HG03064 (cell line): Measurements from ENCODE around the gene SELPLG.
A peak's percentile ranks its signal among the peaks of the same experiment; 100 is the strongest.
"Not testable (repeated sequence)": the region's sequence is repeated elsewhere in the genome, so short reads cannot be mapped to it uniquely, and the experiment has no call there.

Experiments used
- ATAC-seq: cut with Tn5 transposase; IDR thresholded peaks from one replicate; pipeline ENCODE4 v1.9.1; 2021; ENCODE audit warnings: low read depth; ENCODE audit not compliant: unreplicated experiment

The SELPLG gene, protein sequence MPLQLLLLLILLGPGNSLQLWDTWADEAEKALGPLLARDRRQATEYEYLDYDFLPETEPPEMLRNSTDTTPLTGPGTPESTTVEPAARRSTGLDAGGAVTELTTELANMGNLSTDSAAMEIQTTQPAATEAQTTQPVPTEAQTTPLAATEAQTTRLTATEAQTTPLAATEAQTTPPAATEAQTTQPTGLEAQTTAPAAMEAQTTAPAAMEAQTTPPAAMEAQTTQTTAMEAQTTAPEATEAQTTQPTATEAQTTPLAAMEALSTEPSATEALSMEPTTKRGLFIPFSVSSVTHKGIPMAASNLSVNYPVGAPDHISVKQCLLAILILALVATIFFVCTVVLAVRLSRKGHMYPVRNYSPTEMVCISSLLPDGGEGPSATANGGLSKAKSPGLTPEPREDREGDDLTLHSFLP

DNA sequence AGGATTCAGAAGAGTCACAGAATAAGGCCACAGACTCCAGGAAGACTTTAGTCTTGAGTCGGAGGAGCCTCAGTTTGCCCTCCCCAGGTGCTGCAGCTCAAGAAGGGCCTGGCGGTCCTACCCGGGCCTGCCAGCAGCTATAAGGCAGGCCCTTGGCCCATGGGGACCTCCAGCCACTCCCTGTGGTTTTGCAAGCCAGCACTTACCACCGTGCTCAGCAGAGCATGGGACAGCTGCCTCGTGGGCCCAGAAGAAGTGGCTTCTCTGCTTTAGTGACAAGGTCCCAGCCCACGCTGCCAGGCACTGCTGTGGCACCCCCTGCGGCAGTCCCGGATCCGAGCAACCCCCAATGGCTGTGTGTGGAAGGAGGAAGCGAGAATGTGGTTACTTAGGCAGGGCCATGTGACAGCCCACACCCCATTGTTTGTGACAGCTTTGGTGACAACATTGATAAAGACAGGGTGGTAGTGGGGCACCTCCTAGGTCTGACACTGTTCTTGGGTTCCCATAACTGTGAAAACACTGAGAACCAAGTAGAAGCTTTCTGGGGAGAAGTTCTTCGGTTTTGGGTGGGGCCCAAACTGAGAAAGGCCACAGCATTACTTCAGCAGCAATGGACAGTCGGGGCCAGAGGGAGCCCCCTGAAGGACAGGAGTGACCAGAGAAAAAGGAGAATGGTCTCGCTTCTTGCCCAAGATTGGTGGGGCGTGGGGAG is at the start of gene SELPLG:
Gene SELPLG, minus strand, starts transcription at position 361 of the 715 bp plus-strand sequence. CDS start 9,587 bp downstream, outside the sequence.
- ATAC-seq, result peak; percentile 41

DNA sequence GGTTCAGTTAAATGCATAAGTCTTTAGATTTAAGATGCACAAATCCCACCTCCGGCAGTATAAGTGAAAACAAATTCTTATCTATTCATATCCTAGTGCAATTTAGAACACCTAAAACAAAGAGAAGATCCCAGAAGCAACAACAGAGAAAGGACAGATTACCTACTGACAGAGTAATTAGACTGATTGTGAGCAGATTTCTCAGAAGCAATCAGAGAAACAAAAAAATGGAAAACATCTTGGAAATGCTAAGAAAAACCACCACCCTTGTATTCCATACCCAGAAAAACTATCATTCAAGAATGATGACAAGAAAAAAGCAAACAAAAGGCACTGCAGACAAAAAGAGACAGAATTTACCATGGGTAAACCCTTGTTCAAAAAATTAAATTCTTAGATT is 47.6 kb upstream of the SELPLG start:
- no peak for ATAC-seq

DNA sequence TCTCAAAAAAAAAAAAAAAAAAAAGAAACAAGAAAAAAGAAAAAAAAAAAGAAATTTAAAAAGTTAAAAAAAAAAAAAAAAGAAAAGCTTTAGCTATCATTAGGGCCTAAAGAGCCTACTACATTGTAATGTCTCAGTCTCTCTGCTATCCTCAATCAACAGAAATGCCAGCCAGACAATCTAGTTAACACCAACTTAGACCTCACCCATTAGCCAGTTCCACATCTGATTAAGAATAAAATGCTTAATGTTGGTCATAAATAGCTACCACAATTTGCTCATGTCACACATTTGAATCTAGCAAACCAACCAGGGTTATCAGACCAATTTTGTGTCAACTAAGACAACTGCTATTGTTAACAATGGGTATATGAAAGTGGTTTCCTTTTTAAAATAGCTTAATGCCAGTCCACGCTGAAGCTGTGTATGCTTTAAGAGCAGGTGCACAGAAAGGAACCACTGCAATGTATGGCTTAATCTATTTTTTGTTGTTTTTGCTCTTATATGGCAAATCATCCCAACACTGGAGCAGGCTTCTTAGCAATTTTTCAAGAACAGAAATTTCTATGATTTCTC is 45.5 kb upstream of the SELPLG start:
- no peak for ATAC-seq

DNA sequence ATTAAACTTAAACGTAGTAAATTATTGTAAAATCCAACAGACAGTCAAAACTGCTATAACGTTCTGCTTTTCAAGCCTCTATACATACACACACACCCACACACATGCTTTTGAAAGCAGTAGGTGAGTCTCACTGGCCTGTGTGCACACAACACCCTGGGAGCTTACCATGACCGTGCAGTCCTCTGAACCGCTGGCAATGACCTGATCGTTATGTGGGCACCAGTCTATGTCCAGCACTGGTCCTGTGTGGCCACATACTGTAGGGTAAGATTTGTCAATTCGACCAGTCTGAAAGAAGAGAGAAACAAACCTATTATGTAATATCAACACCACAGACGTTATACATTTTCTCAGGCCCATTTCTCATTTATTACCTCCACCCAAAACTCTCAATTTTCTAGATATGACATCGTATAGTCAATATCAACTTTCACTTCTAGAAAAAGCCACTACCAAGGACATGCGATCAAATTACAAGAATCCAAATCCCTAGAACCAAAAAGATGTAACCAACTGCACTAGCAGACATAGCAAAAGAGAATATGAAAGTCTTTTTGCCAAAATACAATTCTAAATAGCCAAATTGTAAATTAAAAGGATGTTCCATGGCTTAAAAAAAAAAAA is 44.5 kb upstream of the SELPLG start:
- no peak for ATAC-seq

DNA sequence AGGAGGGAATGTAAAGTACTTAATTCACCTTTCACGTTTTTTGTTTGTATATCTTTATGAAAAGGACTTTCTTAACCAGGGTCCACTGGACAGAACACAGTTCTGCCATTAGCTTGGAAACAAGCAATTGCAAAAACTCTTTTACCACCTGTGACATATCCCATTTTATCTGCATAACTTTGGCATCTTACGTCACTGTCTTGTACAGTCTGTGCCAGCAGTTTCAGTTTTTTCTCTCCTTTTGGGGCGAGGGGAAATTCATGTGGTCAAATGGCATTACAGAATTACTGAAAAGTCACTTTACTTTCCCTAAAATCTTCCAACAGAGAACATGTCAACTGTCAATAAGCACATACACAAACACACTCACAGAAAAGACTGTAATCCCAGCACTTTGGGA is 43.7 kb upstream of the SELPLG start:
- no peak for ATAC-seq

DNA sequence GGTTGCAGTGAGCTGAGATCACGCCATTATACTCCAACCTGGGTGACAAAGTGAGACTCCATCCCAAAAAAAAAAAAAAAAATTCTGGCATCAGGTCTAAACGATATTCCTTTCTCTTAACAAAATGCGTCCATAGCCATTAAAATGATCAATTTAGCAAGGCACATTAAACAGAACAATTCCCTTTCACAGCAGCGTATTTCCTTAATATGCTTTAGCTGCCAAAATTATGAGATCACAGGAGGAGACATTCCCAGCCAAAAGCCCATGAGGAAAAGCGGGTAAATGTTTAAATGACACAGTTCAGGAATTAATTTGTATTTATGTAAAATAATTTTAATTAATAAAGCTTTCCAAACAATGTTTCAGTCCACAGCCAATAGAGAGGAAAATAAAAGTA is 43.0 kb upstream of the SELPLG start:
- ATAC-seq, result no peak

DNA sequence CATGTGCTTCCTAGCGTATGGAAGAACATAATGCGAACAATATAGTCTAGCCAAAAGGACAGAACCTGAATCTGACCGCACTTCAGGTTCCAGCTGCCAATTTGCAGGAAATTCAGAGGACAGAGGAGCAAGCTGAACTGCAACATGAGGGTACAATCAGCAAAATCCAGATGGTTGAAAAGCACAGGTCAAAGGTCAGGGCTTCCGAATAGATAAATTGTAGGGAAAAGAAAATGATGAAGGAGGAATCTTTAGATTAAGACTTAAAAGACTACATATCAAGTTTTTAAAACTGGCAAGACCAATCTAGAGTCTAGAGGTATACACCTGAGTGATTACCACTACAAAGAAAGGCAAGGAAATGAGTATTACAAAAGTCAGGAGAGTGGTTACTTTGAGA is 42.1 kb upstream of the SELPLG start:
- no peak for ATAC-seq

DNA sequence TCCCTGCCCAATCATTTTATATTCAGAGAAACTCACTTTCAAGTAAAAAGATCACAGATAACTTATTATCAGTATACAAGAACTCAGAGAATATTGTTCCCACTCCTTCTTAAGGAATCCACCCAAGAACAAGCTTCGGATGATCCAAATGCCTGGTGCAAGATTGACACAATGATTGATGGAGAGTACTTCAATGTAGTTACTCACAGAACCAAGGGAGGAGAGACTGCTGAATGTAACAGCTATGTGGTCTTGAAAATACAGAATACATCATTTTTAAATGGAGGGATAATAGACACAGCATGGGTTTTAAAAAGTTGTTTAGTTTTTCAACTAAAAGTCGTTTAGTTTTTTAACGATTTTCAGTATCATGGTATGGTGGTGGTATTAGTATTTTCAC is 38.4 kb upstream of the SELPLG start:
- ATAC-seq, result no peak

DNA sequence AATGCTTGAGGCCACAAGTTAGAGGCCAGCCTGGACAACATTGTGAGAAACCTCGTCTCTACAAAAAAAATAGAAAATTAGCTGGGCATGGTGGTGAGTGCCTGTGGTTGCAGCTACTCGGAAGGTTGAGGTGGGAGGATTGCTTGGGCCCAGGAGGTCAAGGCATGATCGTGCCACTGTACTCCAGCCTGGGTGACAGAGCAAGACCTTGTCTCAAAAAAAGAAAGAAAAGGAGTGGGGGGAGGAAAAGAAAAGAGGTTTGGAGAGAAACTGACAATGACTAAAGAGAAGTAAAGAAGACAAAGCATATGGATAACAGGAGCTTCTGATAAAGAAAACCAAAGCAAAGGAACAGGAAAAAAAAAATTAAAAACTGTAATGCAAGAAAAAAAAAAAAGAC is 37.4 kb upstream of the SELPLG start:
- no peak for ATAC-seq

DNA sequence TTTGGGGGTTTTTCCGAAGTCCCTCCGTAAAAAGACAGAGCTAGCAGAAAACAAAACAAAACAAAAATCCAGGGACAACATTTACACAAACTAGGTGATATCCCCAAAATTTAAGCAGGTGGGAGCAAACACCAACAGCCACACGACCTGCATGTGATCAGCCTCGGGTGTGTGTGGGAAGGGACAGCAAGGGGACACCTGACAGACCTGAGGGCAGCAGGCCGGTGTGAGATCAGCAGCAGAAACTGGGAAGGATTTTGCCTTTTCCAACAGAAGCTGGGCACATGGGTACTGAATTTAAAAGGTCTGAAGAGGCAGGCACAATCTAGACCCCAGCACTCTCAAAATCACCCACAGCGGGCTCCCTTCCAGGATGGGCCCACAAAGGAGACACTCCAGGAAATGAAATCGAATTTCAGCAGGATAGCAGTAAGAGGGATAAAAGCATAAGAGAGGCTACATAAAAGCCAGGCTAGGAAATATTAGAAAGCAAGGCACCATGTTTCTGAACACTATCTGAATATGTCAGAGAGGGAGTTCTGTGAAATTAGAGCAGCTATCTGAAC is 36.5 kb upstream of the SELPLG start:
- ATAC-seq, result no peak

DNA sequence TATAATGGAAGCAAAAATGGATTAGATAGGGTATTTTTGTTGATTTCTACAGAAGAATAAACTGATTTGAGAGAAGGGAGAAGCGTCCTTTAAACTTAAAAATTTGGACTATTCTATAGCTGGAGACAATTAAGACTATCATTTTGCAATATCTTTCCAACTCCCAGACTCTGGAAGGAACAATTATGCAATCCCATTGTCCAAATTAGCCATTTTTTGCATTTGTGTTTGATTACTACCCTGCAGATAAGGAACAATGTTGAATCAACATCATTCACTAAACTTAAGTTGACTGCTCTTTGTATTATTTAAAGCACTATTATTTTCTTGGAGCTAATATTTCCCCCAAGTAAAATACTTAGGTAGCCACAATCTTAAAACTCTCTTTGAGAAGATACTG is 34.8 kb upstream of the SELPLG start:
- ATAC-seq, result no peak

DNA sequence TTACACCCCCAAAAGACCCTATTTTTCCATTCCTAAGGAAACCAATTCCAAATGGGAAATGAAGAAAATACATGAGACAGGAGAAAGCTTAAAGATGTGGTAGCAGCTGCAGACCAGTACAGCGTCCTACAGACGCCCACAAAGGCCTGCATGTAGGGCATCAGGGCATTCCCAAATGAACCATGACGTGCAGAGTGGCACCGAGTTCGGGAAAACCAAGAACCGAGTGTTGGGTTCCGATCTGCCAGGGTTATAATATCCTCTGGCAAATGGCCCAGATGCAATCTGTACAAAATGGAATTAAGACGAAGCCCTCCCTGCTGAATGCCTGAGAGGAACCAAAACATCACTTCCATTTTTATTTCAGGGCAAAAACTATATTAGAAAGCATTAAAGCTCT is 34.4 kb upstream of the SELPLG start:
- no peak for ATAC-seq

DNA sequence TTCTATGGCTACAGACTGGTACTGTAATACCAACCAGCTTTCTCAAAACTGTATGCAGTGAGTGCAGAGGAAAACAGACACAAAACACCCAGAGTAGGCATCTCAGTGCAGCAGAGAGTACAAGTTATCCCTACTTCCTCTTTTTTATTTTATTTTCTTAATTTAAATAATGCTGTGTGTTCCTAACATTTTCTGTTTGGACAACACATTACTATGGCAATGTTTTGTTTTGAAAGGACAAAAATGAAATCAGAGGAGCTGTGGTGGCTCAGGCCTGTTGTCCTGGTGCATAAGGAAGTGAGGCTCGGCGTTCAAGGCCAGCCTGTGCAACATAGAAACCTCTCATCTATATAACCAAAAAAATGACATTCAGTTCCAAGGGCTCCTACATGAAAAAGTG is 33.7 kb upstream of the SELPLG start:
- ATAC-seq, result no peak

DNA sequence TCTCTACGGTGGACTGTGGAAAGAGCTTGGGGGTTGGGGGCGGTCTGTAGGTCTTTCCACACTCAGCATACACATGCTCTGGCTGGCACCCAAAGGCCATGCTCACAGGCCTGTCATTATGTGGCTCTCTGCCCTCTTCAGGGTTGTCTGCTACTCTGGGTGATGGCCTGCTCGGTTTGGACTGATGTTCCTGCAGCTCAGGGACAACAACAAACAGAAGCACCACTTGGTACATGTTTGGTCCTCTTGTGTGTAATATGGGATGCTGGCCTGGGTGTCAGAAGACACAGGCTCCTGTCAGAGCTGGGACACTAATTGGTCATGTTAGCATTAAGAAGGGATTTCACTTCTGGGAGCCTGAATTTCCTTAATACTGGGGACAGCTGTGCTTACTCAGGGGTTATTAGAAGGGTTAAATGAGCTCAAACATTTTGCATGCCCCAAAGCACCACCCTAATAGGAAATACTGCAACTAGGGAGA is 32.7 kb upstream of the SELPLG start:
- ATAC-seq, result no peak

DNA sequence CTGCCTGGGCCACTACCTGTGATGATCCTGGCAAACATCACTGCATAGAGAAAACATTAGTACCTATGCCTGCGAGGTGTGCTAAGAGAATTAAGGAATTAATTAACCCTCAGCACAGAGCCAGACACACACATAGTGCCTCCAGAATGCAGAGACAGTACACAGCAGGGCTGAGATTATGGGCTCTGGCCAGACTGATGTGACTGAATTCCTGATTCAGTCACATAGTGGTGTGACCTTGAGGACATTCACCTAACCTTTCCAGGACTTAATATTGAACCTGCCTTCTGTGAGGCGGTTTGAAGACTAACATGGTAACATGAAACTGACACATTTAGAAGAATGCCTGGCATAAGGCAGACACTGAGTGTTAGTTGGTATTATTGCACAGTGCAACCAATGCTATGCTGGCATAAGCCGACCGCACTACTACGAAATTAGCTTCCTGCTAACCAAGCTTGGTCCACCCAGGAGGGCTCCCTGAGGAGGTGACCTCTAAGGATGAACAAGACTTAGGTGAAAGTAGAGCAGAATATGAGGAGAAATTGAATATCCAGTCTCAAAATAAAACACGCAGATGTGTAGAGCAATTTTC is 32.0 kb upstream of the SELPLG start:
- ATAC-seq, result no peak

DNA sequence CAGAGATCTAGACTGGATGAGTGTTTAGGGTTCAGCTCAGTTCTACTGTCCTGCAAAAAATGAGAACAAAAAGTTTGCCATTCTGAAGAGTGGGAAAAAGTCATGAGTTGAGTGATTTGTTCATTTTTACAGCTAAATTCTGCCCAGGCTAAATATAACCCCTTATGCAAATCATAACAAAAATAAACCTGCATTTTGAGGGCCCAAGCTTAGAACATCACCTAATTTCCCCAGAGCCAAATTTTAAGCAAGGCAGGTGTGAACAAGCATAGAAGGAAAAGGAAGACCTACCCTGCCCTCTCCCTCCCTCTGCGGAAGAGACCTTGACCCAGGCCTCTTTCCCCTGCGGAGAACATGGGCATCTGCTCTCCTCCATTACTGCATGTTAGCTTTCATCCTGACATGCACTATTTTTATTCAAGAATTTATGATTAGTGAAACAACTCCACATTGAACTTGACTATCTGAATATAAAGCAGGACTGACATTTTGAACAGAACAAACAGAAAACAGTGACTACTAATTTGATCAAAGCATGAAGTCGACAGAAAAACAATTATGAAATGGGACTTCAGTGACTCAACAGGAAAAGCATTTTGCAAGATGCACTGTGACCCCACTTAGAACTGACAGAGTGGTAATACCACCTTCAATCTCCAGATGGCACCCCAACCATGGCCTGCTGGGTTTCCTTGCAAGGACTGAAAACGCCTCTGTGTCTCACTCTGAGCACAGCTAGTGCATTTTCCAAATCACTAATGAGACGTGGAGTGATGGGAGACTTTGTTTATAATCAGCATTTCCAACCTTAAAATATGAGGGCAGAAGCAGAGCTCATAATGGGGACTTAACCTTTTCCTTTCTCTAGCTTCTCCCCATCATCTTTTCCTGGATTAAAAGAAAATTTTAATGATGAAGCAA is 30.9 kb upstream of the SELPLG start:
- ATAC-seq, result peak; percentile 71

DNA sequence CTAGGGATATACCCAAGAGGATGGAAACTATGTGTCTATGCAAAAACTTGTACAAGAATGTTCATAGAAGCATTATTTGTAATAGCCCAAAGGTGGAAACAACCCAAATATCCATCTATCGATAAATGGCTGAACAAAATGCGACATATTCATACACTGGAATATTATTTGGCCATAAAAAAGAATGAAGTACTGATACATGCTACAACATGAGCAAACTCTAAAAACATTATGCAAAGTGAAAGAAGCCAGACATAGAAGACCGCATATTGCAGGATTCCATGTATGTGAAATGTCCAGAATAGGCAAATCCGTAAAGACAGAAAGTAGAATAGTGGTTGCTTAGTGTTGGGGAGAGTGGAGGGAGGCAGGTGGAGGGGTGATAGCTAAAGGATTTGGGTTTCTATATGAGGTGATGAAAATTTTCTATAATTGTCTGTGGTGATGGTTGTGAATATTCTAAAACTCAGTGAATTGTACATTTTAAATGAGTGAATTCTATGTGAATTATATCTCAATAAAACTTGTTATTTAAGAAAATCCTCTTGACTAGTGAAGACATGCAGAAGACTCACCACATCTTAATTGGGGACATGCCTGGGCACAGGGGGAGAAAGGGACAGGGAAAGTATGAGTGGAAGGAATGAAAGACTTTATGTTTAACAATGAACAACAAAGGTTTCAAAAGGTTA is 29.8 kb upstream of the SELPLG start:
- no peak for ATAC-seq

DNA sequence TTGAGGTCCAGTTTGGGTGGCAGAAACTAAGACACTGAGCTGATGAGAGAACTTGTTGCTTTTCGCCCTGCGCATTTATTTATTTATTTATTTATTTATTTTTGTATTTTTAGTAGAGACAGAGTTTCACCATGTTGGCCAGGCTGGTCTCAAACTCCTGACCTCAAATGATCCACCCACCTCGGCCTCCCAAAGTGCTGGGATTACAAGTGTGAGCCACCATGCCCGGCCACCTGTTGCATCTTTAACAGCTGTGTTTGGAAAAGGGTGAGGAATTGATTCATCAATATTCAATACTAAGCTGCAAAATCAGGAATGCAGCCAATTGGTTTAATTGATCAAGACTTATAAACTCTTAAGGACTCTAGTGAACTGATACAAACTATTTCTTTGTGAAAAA is 24.4 kb upstream of the SELPLG start:
- not testable (repeated sequence) for ATAC-seq
